Activated CD4-positive, alpha-beta T cell treated with anti-CD3 and anti-CD28 coated beads, Interleukin-2, amount 50 U/mL, for 1 hour (primary cell): Measurements from ENCODE around the gene DCAF6.

Experiments
- DNase-seq: peaks from one replicate; pipeline ENCODE4 v3.0.0-alpha.2; 2020

DCAF6 gene

DNA sequence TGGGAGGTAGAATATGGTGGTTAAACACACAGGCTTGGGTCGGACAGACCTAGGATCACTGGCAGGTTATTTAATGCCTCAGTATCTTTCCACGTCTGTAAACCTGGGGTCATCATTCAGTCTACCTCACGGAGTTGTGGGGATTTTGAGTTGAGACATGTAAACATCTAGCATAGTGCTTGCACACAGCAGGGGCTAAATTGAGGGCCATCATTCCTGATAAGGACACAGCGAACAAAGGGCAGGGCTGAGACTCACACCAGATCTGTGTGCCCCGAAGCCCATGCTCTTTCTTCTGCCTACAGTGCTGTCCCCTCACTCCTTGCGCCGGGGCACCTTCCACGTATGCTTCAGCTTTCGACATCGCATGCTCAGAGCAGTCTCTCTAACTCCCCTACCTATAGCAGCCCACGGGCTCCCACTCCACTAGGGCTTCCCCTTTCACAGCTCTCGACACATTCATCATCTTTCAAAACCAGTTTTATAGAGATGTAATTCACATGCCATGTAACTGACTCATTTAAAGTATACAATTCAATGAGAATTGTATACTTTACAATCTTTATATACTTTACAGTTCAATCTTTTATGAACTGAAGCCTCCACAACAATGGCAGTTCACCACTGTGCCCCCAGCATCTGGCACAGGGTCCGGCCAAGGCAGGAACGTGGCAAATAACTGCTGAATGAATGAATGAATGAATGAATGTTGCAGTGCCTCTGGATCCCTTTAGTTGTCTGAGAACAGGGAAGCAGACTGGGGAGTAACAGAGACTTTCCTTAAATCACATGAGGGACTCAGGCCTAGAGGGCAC, 152.2 kb downstream of the DCAF6 start:
- no peak for DNase-seq

DNA sequence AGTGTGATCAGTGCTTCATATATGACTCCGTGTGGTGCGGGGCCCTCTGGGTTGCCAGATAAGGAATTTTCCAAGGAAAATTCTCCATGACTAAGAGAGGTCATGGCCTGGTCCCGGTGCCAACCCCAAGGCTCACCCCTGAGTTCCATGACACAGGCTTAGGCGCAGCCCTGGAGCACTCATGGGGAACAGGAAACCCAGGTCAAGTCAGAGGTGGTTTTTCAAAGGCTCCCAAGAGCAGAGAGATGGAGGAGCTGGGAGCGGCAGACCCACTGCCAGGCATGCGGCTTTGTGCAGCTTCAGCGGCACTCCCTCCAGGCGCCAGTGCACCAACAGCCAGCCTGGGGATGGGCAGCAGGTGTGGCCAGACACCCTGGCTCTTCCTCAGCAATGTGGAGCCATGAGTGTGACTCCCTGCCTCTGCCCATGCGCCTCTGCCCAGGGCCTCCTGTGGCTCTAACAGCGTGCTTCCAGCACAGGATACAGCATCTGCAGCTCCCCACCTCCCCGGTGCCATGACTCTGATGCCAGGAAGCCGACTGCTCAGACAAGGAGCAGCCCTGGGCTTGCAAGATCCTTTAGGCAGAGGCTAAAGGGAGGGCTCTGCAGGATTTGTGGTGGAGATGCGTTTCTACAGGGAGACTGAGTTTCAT, 153.0 kb downstream of the DCAF6 start:
- no peak for DNase-seq

DNA sequence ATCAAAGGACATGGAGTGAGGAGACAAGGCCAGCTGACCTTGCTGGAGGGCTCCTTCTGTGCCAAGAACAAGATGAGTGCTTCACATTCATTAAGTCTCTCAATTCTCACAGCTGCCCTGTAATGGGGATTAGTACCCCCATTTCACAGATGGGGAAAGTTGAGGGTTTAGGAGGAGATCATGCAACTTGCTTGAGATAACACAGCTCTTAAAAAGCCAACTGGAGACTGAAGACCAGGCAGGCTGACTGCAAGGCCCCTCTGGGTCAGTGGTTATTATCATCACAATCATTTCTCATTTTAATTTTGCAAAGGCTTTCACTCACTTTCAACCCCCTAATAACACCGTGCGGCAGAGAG, 153.5 kb downstream of the DCAF6 start:
- DNase-seq = no peak

DNA sequence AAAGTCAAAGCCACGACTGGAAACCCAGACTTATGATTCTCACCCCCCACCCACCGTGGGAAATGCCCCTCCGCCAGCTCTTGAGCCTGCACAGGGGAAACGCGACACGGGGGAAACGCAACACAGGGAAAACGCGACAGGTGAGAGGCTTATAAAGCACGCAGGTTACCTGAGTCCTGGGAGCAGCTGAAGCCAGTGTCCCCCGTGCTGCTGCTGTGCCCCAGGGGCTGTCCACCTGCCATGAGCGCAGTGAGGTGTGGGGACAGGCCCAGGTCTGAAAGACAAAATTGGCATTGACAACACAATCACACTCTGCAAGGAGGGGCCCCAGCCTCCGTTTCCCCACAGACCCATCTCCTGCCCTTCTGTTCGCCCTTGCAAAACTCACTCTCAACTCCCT, 153.9 kb downstream of the DCAF6 start:
- no peak for DNase-seq

DNA sequence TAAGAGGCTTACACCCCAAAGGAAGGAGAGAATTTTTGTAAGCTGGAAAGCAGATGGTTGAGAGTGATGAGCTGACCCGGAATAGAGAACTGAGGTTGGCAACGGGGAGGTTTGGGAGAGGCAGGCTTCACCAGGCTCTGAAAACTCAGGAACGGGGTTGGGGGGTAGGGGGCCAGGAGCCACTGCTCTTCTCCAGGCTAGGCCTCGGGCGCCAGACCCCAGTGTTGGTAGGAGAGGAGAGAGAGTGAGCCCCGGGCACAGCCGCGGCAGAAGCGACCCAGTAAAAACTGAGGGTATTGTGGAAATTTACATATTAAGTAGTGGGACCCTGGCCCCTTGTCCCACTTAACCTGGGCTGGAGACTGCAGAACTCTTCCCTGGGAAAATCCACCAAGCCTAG, 154.6 kb downstream of the DCAF6 start:
- no peak for DNase-seq

DNA sequence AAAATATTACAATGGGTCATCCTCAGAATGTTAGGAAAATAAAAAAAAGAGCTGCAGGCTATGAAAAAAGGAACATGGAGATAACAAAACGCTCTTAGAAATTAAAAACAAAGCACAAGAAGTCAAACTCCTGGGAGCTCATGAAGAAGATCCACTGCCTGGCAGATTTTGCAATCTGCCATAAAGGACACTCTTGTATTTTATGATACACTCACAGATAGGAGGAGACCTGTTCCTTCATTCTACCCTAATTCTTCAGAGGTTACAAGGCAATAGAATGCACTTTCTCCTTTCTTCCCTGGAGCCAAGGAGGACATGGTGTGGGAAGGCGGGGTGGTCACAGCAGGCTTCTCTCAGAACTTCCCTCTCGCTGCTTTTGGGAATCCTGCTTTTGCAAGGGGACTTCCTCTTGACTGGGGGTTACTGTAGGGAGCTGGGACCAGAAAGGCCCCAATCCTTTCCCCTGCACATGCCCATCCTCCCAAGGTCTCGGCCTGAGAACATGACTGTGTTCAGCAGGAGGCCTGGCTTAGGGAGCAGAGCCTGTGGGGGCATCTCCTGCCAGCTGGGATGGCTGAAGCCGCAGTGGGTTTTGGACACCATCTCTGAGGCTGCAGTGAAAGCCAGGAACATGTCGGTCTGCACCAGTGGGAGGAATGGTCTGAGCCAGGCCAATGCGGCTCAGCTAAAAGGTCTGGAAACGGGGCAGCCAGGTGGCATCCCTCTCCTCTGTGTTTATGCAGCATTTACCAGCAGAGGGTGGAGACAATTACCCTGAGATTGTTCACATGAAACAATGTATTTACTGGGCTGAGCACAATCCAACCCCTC, 155.5 kb downstream of the DCAF6 start:
- DNase-seq = no peak

DNA sequence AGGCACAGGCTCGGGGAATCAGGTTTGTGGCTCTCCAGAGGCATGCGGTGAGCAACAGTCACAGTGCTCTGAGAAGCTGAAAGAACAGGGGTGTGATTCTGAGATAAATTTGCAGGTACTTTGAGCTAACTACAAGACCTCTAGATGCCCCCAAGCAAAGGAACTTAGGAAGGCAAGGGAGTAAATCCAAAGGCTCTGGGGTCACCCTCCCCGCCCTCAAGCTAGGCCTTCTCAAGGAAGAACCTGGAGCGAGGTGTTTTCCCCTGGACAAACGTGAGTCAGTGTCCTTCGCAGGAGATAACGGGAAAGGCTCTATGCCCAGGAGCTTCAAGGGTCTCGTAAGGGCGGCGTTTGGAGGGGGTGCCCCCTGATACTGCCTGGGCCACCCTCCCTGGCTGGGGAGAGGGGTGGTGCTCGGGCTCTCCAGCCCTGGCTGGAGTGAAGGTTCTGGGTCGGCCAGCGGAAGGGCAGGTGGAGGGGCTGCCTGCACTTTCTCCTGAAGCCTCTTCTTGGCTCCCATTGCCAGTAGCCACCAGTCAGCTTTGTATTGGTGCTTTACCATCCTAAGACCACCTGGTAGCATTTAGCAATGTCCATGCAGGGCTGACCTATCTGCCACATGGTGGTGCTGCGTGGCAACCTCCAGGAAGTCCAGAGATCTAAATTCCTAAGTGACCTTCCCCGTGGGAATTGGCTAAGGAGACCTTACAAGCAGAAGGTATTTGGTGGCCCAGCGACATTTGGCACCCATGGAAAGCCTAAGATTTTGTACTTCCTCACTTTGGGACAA, 156.3 kb downstream of the DCAF6 start:
- DNase-seq = no peak

- DNase-seq = no peak
These were observed 157.1 kb downstream of the DCAF6 start for GRCh38 chr1:168093616-168094015.

DNA sequence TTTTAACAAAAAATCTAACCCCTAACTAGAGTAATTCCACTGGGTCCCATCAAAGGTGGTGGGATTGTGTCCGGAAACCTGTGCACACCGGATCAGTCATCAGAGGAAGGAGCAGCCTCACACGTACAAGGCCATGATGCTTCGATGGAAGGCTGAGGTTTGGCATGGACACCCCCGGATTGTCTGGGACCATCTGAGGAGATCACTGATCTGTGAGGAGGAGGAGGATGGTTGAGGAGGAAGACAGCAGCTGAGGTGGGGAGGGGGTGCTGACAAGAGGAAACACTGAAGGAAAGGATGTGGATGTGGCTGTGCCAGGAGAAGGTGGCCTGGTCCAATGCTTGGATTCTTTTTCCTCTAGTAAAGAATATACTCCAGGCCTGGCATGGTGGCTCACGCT, 159.0 kb downstream of the DCAF6 start:
- no peak for DNase-seq

DNA sequence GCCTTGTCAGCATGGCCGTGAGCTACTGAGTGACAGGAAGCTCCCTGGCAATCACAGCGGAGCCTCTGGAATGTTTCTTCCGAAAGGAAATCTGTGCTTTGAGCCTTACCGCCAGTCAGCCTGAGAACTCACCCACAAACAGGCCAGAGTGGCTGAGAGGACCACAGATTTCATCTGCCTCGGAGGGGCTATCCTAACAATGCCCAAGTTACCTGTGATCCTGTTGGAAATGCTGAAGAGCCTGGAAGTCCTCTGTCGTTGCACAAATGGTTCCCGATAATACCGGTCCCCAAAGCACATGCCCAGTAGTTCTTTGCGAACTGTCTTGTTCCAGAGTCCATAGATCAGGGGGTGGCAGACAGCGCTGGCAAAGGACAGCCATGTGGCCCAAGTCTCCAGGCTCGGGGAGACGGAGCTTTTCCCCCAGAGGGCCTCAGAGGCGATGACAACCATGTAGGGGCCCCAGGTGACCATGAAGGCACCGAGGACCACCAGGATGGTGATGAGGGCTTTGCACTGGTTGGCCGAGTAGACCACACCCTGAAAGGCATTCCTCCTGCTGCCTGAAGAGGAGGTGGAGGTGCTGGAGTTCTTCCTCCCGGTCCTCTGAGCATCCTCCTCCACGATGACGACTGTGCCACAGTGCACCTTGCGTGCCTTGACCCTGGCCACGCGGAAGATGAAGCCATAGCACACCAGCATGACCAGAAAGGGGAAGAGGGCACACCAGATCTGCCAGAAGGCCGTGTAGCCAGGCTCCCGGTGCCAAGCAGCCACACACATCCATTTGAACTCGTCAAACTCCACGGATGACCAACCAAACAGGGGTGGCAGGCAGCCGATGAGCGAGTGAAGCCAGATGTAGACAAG, 160.0 kb downstream of the DCAF6 start:
- DNase-seq = no peak

GRCh38 chr1:168097921-168098528, 161.5 kb downstream of the DCAF6 start:
- no peak for DNase-seq

- DNase-seq = no peak
These were observed 162.2 kb downstream of the DCAF6 start for GRCh38 chr1:168098534-168099320.

- DNase-seq = no peak
These were observed 162.9 kb downstream of the DCAF6 start for GRCh38 chr1:168099337-168099801.

GRCh38 chr1:168100315-168101002, 164.0 kb downstream of the DCAF6 start:
- no peak for DNase-seq

DNA sequence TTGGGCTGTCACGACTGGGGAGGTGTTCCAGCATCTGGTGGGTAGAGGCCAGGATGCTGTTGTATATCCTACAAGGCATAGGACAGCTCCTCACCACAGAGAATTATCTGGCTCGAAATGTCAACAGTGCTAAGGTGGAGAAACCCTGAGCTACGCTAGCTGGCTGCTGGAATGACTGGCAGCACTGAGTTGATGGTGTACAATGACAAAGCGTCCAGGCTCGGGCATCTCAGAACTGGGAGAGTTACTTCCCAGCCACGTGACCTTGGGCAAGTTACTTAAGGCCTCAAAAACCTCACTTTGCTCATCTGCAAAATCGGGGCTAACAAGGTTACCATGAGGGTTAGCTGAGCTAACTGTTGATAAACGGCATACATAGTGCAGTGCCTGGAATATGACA, 164.9 kb downstream of the DCAF6 start:
- no peak for DNase-seq

- DNase-seq = no peak
These were observed 166.0 kb downstream of the DCAF6 start for GRCh38 chr1:168102487-168102886.

DNA sequence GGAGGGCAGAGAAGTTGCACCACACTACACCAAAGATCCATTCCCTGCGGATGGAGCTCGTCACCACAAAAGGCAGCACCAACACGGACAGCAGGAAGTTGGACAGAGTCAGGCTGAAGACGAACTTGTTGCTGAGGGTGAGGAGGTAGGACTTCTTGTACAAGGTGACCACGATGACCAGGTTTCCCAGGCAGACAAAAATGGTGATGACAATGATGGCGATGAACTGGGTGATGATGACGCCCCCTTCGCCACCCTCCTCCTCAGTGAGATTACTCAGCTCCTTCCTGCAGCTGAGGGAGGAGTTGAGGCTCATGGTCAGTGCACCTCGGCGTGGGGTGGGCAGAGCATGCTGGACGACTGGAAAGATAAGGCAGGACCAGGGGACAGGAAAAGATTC, 168.1 kb downstream of the DCAF6 start:
- DNase-seq = no peak

GRCh38 chr1:168105846-168106245, 169.4 kb downstream of the DCAF6 start:
- no peak for DNase-seq

DNA sequence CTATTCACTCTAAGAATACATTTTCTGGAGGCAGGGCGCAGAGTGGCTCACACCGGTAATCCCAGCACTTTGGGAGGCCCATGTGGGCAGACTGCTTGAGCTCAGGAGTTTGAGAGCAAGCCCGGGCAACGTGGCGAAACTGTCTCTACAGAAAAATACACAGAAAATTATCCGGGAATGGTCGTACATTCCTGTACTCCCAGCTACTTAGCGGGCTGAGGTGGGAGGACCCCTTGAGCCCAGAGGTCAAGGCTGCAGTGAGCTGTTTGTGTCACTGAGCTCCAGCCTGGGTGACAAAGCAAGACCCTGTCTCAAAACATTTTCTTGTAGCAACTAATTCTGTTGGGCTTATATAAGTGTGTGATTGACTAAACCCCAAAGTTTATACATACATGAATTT, 169.8 kb downstream of the DCAF6 start:
- DNase-seq = no peak
